GM10266 (cell line): Measurements from ENCODE around the gene OR52A5.
"Not testable (repeated sequence)": the region's sequence is repeated elsewhere in the genome, so short reads cannot be mapped to it uniquely, and the experiment has no call there.

Experiments used
- DNase-seq: peaks from one replicate; pipeline ENCODE4 v3.0.0; 2012; ENCODE audit errors: extremely low spot score
- TF ChIP-seq, protein P1 (sequence below): IDR thresholded peaks from 2 replicates; pipeline ENCODE4 v1.5.1; 2012; ENCODE audit warnings: mild to moderate bottlenecking, low read depth; ENCODE audit not compliant: control insufficient read depth, insufficient read depth; ENCODE audit errors: missing control alignments

Gene OR52A5

DNA sequence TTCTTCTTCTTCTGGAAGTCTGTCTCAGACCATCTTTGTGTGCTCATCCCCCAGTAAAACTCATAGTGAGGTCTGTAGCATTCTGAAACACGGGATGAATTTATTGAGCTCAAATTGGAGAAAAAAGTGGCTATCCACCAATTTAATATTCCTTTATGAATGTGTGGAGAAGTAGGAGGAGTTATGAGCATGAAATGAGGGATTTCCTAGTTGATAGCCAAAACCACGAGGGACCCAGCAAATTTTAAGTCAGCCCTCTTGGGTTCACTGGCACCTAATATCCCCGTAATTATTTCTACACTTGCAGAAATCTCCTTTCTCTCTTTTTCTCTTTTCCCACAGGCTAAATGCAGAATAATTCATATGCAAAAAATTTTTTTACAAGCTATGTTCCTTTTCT, 16.5 kb upstream of the OR52A5 start, which contains the start of gene OR52A1:
Gene OR52A1, minus strand, starts transcription at position 101 of the 400 bp plus-strand sequence. CDS start 2,388 bp downstream, outside the sequence.
- no peak for DNase-seq

DNA sequence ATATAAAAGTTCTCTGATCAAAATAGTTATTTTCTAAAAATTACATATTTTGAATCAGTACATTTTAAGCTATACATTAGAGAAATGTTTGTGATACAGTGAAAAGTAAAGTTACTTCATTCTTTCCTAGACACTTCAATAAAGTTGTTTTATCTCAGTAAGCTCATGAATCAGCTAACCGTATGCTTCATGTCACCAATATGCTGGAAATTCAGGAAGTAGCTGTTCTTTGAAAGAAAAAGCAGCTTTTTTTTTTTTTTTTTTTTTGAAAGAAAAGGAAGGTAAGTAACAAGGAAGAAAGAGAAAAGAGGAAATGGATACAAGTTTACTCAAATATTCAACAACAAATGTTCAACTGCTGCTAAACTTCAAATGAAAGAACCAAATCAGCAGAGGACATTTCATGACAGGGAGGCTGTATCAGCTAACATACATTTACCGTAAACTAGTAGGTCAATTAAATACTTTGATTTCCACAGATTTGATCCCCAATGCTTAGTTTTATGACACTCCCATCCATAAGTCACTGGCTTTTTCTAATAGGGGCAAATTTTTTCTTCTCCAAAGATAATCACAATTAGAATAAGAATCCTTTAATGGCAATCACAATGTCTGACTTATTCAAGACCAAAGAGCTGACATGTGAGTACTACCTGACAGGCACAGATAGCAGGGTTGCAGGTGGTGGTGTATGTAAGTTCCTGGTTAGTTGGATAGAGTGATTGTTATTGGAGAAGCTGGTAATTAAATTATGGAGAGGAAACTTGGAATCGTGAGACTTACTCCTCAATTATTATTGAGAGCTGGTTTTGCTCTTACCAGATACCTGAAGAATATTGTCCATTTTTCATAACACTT, 15.6 kb upstream of the OR52A5 start:
- TF ChIP-seq, protein P1, sequence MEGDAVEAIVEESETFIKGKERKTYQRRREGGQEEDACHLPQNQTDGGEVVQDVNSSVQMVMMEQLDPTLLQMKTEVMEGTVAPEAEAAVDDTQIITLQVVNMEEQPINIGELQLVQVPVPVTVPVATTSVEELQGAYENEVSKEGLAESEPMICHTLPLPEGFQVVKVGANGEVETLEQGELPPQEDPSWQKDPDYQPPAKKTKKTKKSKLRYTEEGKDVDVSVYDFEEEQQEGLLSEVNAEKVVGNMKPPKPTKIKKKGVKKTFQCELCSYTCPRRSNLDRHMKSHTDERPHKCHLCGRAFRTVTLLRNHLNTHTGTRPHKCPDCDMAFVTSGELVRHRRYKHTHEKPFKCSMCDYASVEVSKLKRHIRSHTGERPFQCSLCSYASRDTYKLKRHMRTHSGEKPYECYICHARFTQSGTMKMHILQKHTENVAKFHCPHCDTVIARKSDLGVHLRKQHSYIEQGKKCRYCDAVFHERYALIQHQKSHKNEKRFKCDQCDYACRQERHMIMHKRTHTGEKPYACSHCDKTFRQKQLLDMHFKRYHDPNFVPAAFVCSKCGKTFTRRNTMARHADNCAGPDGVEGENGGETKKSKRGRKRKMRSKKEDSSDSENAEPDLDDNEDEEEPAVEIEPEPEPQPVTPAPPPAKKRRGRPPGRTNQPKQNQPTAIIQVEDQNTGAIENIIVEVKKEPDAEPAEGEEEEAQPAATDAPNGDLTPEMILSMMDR = no peak
- no peak for DNase-seq

More for the DNA sequence above, 16.5 kb upstream of the OR52A5 start, which contains the start of gene OR52A1:
- TF ChIP-seq, protein P1 = no peak

DNA sequence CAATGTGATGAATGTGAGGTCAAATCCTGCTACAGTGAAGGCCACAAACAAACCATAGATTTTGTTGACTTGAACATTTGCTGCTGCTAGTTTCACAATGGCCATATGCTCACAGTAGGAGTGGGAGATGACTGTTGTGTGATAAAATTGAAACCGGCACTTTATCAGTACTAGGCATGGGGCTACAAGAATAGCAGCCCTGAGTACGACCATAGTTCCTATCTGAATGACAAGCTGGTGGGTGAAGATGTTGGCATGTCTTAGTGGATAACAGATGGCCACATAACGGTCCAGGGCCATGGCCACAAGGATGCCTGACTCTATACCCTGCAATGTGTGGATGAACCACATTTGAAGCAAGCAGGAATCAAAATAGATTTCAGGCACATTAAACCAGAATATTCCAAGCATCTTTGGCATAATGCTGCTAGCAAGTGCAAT, 13.6 kb upstream of the OR52A5 start:
- no peak for DNase-seq
- TF ChIP-seq, protein P1 = no peak

DNA sequence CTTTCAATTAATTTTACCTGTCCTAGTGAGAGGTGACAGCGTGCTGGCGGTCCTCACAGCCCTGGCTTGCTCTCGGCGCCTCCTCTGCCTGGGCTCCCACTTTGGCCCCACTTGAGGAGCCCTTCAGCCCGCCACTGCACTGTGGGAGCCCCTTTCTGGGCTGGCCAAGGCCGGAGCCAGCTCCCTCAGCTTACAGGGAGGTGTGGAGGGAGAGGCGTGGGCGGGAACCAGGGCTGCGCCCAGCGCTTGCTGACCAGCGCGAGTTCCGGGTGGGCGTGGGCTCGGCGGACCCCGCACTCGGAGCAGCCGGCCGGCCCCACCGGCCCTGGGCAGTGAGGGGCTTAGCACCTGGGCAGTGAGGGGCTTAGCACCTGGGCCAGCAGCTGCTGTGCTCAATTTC, 6.0 kb upstream of the OR52A5 start:
- DNase-seq = not testable (repeated sequence)

DNA sequence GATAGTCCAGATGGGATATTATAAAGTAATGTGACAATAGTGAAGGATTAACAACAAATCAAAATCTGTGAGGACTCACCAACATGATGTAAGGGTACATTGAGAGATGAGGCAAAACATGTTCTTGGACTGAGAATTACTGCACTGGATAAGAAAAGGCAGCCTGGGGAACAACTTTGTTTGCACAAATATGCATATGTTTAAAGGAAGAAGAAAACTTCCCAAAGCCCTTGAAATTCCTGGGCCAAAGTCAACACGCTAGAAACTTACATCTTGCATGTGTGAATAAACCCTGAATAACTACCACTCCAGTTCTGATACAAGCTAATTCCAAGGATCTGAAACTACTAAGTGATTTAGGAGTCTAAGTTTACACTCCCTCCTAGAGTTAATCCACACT, 1.1 kb downstream of the OR52A5 start:
- TF ChIP-seq, protein P1 = no peak
- DNase-seq = no peak

DNA sequence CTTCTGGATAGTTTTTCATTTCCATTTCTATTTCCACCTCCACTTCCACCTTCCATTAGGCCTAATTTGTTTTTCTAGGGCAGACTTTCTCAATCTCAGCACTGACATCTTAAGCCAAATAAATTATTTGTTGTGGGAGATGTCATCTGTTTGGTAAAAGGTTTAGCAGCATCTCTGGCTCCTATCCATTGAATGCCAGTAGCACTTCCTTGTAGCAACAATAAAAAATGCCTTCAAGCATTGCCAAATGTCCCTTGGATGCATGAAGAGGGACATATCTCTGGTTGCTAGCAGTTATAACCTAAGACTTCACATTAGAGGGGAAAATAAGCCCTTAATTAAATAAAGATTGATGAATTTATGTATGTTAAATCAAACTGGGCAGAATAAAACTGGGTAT, 1.9 kb downstream of the OR52A5 start:
- TF ChIP-seq, protein P1 = no peak
- DNase-seq = no peak

DNA sequence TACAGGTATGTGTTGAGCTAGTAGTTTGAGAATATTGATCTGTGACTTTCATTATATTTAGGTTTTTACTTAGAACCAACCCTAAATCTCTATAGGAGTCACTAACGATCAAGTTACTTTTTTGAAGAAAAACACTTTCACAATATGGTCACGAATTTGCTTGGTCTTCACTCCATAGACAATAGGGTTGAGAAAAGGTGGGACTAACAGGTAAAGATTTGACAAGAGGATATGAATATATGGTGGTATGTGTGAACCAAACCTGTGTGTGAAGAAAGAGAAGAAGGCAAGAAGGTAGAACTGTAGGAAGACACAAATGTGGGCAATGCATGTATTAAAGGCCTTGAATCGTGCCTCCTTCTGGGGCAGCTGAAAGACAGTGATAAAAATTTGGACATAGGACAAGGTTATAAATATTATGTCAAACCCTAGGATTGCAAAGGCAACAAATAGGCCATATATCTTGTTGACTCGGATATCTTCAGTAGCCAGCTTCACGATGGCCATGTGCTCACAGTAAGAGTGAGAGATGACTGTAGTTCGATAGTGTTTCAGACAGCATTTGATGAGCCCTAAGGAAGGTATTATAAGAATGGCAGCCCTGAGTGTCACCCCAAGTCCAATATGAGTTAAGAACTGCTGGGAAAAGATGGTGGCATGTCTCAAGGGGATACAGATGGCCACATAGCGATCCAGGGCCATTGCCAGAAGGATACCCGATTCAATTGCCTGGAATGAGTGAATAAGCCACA, 6.4 kb downstream of the OR52A5 start:
- no peak for DNase-seq
- TF ChIP-seq, protein P1 = no peak
